SK-N-SH (cell line): Measurements from ENCODE around the gene RNF40. TPM values are rescaled to one million over a fixed set of nuclear protein-coding genes. Genes with fewer than 3 reads are reported as not detected.

Experiments used
- CTCF ChIA-PET: fragments of 300-600, 350-600 bp; formaldehyde crosslinking; extraction: SDS; loops from one replicate; lab custom pipeline; 2021; lab: Yijun Ruan, JAX
- POLR2A ChIA-PET: fragments of 350-600 bp; sonication (Branson Sonifier 250); formaldehyde crosslinking; extraction: SDS; loops from one replicate; lab custom pipeline; 2020; ENCODE audit warnings: antibody characterized with exemption, inconsistent platforms; lab: Yijun Ruan, JAX
- DNase-seq: peaks from one replicate; pipeline ENCODE4 v3.0.0; 2012
- H2AFZ ChIP-seq: fragments of 200-600 bp; sonication (generic); 2 replicates; pipeline ENCODE4 v1.8.1; 2016; ENCODE audit warnings: antibody characterized with exemption, mild to moderate bottlenecking, low read depth
- H3F3A ChIP-seq: fragments of 200-600 bp; sonication (generic); replicated peaks from 2 replicates; pipeline ENCODE3; 2016; ENCODE audit warnings: antibody characterized with exemption, mild to moderate bottlenecking; ENCODE audit not compliant: insufficient read depth
- H3K27ac ChIP-seq, 2 experiments: fragments of 200-500 bp in 1 of 2; fragments of 200-600 bp in 1 of 2; sonication (Bioruptor generic) in 1 of 2; sonication (generic), shearing (Covaris generic) in 1 of 2; 2 replicates each; pipeline versions ENCODE4 v1.5.1 to v1.6.1; 2014 to 2016; ENCODE audit warnings: low read depth in 2 of 2, inconsistent platforms in 1 of 2, low read length in 1 of 2, mild to moderate bottlenecking in 1 of 2, mixed read lengths in 1 of 2
- H3K27me3 ChIP-seq: fragments of 200-600 bp; sonication (generic), shearing (Covaris generic); 2 replicates; pipeline ENCODE4 v1.6.1; 2016; ENCODE audit warnings: mixed run types; ENCODE audit not compliant: insufficient read depth
- H3K36me3 ChIP-seq, 2 experiments: fragments of 200-500 bp in 1 of 2; fragments of 200-600 bp in 1 of 2; sonication (Bioruptor generic) in 1 of 2; sonication (generic) in 1 of 2; replicated peaks in 1 of 2; 2 replicates each; pipeline versions ENCODE3 to v1.5.1; 2014 to 2016; ENCODE audit warnings: low read length in 1 of 2, mild to moderate bottlenecking in 1 of 2; ENCODE audit not compliant: insufficient read depth in 2 of 2, control insufficient read depth in 1 of 2
- H3K4me1 ChIP-seq, 2 experiments: fragments of 200-500 bp in 1 of 2; fragments of 200-600 bp in 1 of 2; sonication (Bioruptor generic) in 1 of 2; sonication (generic), shearing (Covaris generic) in 1 of 2; 2 replicates each; pipeline versions ENCODE4 v1.5.1 to v1.6.1; 2014 to 2016; ENCODE audit warnings: low read depth in 1 of 2, low read length in 1 of 2, mixed run types in 1 of 2; ENCODE audit not compliant: insufficient read depth in 2 of 2, control insufficient read depth in 1 of 2
- H3K4me2 ChIP-seq: fragments of 200-600 bp; sonication (generic), shearing (Covaris generic); 2 replicates; pipeline ENCODE4 v1.6.1; 2017; ENCODE audit warnings: mixed run types
- H3K4me3 ChIP-seq, 2 experiments: fragments of 200-500 bp in 1 of 2; fragments of 200-600 bp in 1 of 2; sonication (Bioruptor generic) in 1 of 2; sonication (generic), shearing (Covaris generic) in 1 of 2; 2 replicates each; pipeline versions ENCODE4 v1.5.1 to v1.8.1; 2014 to 2016; ENCODE audit warnings: low read depth in 2 of 2, inconsistent platforms in 1 of 2, low read length in 1 of 2, mild to moderate bottlenecking in 1 of 2, mixed read lengths in 1 of 2, moderate library complexity in 1 of 2
- H3K79me2 ChIP-seq: fragments of 200-600 bp; sonication (generic); 2 replicates; pipeline ENCODE4 v1.8.1; 2017; ENCODE audit warnings: mild to moderate bottlenecking; ENCODE audit not compliant: insufficient read depth
- H3K9ac ChIP-seq: fragments of 200-600 bp; sonication (generic); 2 replicates; pipeline ENCODE4 v1.6.1; 2017; ENCODE audit warnings: mixed run types
- H3K9me2 ChIP-seq: fragments of 200-600 bp; sonication (generic); 2 replicates; pipeline ENCODE4 v1.6.1; 2017; ENCODE audit warnings: mixed run types
- H3K9me3 ChIP-seq: fragments of 200-600 bp; sonication (generic); 2 replicates; pipeline ENCODE4 v1.6.1; 2017; ENCODE audit warnings: mixed run types, mild to moderate bottlenecking, moderate library complexity
- H4K20me1 ChIP-seq: fragments of 200-600 bp; sonication (generic); 2 replicates; pipeline ENCODE4 v1.6.1; 2017; ENCODE audit warnings: mild to moderate bottlenecking, mixed run types; ENCODE audit not compliant: insufficient read depth
- CHD2 ChIP-seq: fragments of 150-350 bp; IDR thresholded peaks from 2 replicates; pipeline ENCODE4 v1.6.1; 2018; ENCODE audit warnings: low read length; ENCODE audit not compliant: partially characterized antibody
- CTCF ChIP-seq: fragments of 200-600 bp; sonication (generic); IDR thresholded peaks from 2 replicates; pipeline ENCODE4 v1.6.1; 2017; ENCODE audit warnings: antibody characterized with exemption, mild to moderate bottlenecking, moderate library complexity
- ELF1 ChIP-seq: IDR thresholded peaks from 2 replicates; pipeline ENCODE4 v1.4.0; 2012
- EZH2phosphoT487 ChIP-seq: fragments of 200-600 bp; sonication (generic); IDR thresholded peaks from 2 replicates; pipeline ENCODE4 v1.6.1; 2017; ENCODE audit warnings: low read depth, mixed run types, mild to moderate bottlenecking, antibody characterized with exemption, moderate library complexity, borderline replicate concordance
- FOXM1 ChIP-seq: IDR thresholded peaks from 2 replicates; pipeline ENCODE4 v1.4.0; 2012; ENCODE audit warnings: low read depth, mild to moderate bottlenecking
- GABPA ChIP-seq: IDR thresholded peaks from 2 replicates; pipeline ENCODE4 v1.4.0; 2012; ENCODE audit warnings: low read depth, mild to moderate bottlenecking
- IRF3 ChIP-seq: fragments of 150-350 bp; IDR thresholded peaks from 2 replicates; pipeline ENCODE4 v1.6.1; 2016; ENCODE audit warnings: mild to moderate bottlenecking, low read depth, low read length
- JUND ChIP-seq: IDR thresholded peaks from 2 replicates; pipeline ENCODE4 v1.4.0; 2012
- MXI1 ChIP-seq: IDR thresholded peaks from 2 replicates; pipeline ENCODE4 v1.6.1; 2012; ENCODE audit warnings: mild to moderate bottlenecking, low read depth, low read length, improper control_type of control experiment
- NRF1 ChIP-seq: IDR thresholded peaks from 2 replicates; pipeline ENCODE4 v1.6.1; 2012; ENCODE audit warnings: low read depth, mild to moderate bottlenecking, low read length
- RAD21 ChIP-seq: IDR thresholded peaks from 2 replicates; pipeline ENCODE4 v1.6.1; 2012; ENCODE audit warnings: mild to moderate bottlenecking, low read length
- RFX5 ChIP-seq: IDR thresholded peaks from 2 replicates; pipeline ENCODE4 v1.6.1; 2012; ENCODE audit warnings: mild to moderate bottlenecking, improper control_type of control experiment, low read length
- RXRA ChIP-seq: IDR thresholded peaks from 2 replicates; pipeline ENCODE4 v1.4.0; 2012; ENCODE audit warnings: low read depth, mild to moderate bottlenecking, borderline replicate concordance
- SMC3 ChIP-seq: IDR thresholded peaks from 2 replicates; pipeline ENCODE4 v1.6.1; 2012; ENCODE audit warnings: low read depth, low read length, improper control_type of control experiment
- TAF1 ChIP-seq: IDR thresholded peaks from 2 replicates; pipeline ENCODE4 v1.6.1; 2012; ENCODE audit warnings: low read depth, mild to moderate bottlenecking, low read length, moderate library complexity, borderline replicate concordance
- TCF12 ChIP-seq: IDR thresholded peaks from 2 replicates; pipeline ENCODE4 v1.4.0; 2012
- USF1 ChIP-seq: IDR thresholded peaks from 2 replicates; pipeline ENCODE4 v1.4.0; 2012; ENCODE audit warnings: low read depth, borderline replicate concordance
- ZBTB33 ChIP-seq: IDR thresholded peaks from 2 replicates; pipeline ENCODE4 v1.4.0; 2012; ENCODE audit warnings: low read depth, borderline replicate concordance
- WGBS: methylation state at CpG from one replicate; pipeline ENCODE4 v1.1.6; 2017; ENCODE audit warnings: low lambda C conversion rate; 5-methylcytosine and 5-hydroxymethylcytosine counted together
- polyA plus RNA-seq, 3 experiments: library from polyadenylated mRNA; depleted of rRNA; stranded (reverse); fragments of >200 nt; gene quantifications; 2 replicates each; pipeline ENCODE4 v1.2.3, GENCODE V29; 2012
- TF ChIP-seq, protein P1 (sequence below): IDR thresholded peaks from 2 replicates; pipeline ENCODE4; 2012
- TF ChIP-seq, protein P2 (sequence below): IDR thresholded peaks from 2 replicates; pipeline ENCODE4 v1.4.0; 2012; ENCODE audit warnings: low read depth

RNF40 gene
- polyA plus RNA-seq, 1 of the 3 experiments (the other 2 are of a cell fraction) = 49.8 TPM

DNA sequence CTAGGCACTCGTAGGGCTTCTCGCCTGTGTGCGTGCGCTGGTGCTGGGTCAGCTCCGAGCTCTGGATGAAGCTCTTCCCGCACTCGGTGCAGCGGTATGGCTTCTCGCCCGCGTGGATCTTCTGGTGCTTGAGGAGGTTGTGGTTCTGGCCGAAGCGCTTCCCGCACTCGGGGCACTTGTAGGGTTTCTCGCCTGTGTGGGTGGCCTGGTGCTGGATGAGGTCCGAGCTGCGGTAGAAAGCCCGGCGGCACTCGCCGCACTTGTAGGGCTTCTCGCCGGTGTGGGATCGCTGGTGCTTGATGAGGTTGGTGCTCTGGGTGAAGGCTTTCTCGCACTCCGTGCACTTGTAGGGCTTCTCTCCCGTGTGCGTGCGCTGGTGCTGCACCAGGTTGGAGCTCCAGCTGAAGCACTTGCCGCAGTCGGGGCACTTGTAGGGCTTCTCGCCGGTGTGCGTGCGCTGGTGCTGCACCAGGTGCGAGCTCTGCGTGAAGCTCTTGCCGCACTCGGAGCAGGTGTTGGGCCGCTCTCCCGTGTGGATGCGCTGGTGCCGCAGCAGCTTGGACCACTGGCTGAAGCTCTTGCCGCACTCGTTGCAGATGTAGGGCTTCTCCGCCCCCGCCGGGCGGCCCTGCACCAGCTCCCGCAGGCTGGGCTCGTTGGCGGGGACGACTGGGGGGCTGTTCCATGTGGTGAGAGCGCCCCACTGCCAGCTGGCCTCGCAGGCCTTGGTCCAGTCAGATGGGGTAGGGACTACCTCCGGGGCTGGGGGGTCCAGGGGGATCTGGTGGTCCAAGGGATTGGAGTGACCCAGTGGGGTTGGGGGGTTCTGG lies 21.4 kb downstream of the RNF40 start:
- Histone ChIP-seq H3F3A (peaks cover 10% of the 10 kb centered on the region), H3K79me2 (peaks cover 47% of the 10 kb centered on the region), H3K4me2 (no peak overlapping the region), H2AFZ (no peak overlapping the region), H3K4me1 (peaks cover 6 to 17% of the 10 kb centered on the region in 2 experiments; a peak in 2 of 4 replicates), H3K9me3 (no peaks in the 10 kb centered on the region), H3K9ac (no peak overlapping the region), H3K36me3 (peaks cover 8 to 52% of the 10 kb centered on the region in 2 experiments), H3K9me2 (no peaks in the 10 kb centered on the region), H3K4me3 (no peak overlapping the region), H3K27me3 (no peaks in the 10 kb centered on the region), H3K27ac (no peak overlapping the region), H4K20me1 (no peaks in the 10 kb centered on the region)
- WGBS = 96% methylated on average over 32 of the region's 57 CpGs
- no peak for DNase-seq
- ChIA-PET CTCF (interaction anchor here (0.5 kb wide), 1 partner anchor 16 kb away, joined by 3 read pairs; no protein-coding TSS in a partner anchor), POLR2A (interaction anchor here (1.0 to 2.0 kb wide), 2 partner anchors 9 to 22 kb away, joined by 4 to 10 read pairs; no protein-coding TSS in a partner anchor)
- TF ChIP-seq NRF1 (no peak), EZH2phosphoT487 (no peak), RFX5 (no peak), JUND (no peak)

DNA sequence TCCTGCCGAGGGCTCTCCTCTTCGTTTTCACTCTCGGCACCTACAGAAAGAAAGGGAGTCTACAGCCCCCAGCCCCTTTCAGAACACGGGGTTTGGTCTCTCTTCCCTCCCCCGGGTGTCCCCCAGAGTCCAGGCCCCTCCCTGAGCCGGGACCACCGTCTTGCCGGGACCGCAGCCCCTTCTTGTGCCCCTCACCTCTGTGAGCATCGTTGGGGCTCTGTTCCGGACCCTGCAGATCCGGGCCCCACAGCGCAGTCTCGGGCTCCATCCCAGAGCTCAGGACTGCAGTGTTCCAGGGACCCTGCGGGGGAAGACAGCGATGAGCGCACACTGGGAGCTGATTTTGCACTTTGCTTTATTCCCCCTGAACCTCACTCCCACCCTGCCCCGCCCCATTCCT lies 22.1 kb downstream of the RNF40 start:
- no peaks in the 10 kb centered on the region for H3K27me3 ChIP-seq
- DNase-seq = no peak
- CTCF ChIA-PET = interaction anchor here (0.5 to 1.2 kb wide), 2 partner anchors 14 to 15 kb away, joined by 3 read pairs; no protein-coding TSS in a partner anchor
- H3K27ac ChIP-seq = no peak overlapping the region
- peaks cover 7% of the 10 kb centered on the region for H3F3A ChIP-seq
- peaks cover 47% of the 10 kb centered on the region for H3K79me2 ChIP-seq
- H3K36me3 ChIP-seq = peaks cover 8 to 52% of the 10 kb centered on the region in 2 experiments
- H2AFZ ChIP-seq = no peak overlapping the region
- no peak overlapping the region for H3K4me3 ChIP-seq
- no peaks in the 10 kb centered on the region for H3K9me3 ChIP-seq
- WGBS = 93% methylated on average over 18 of the region's 18 CpGs
- H3K4me2 ChIP-seq = no peak overlapping the region
- H3K9ac ChIP-seq = no peak overlapping the region
- H3K9me2 ChIP-seq = no peaks in the 10 kb centered on the region
- H3K4me1 ChIP-seq = peaks cover 6 to 17% of the 10 kb centered on the region in 2 experiments; a peak in 2 of 4 replicates
- H4K20me1 ChIP-seq = no peaks in the 10 kb centered on the region
- POLR2A ChIA-PET = interaction anchor here (2.0 kb wide), 1 partner anchor 21 kb away, joined by 10 read pairs; no protein-coding TSS in a partner anchor
- TF ChIP-seq RAD21 = no peak
- TF ChIP-seq CHD2 = no peak
- no peak for TF ChIP-seq ELF1
- TF ChIP-seq IRF3 = no peak
- TF ChIP-seq RXRA = no peak
- TF ChIP-seq, protein P1, sequence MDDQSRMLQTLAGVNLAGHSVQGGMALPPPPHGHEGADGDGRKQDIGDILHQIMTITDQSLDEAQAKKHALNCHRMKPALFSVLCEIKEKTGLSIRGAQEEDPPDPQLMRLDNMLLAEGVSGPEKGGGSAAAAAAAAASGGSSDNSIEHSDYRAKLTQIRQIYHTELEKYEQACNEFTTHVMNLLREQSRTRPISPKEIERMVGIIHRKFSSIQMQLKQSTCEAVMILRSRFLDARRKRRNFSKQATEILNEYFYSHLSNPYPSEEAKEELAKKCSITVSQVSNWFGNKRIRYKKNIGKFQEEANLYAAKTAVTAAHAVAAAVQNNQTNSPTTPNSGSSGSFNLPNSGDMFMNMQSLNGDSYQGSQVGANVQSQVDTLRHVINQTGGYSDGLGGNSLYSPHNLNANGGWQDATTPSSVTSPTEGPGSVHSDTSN = no peak
- TF ChIP-seq, protein P2, sequence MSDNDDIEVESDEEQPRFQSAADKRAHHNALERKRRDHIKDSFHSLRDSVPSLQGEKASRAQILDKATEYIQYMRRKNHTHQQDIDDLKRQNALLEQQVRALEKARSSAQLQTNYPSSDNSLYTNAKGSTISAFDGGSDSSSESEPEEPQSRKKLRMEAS = no peak
- TF ChIP-seq SMC3 = no peak
- TF ChIP-seq FOXM1 = no peak
- no peak for TF ChIP-seq TCF12
- no peak for TF ChIP-seq MXI1
- no peak for TF ChIP-seq NRF1
- no peak for TF ChIP-seq ZBTB33
- TF ChIP-seq CTCF = no peak
- no peak for TF ChIP-seq USF1
- TF ChIP-seq GABPA = no peak
- TF ChIP-seq TAF1 = no peak
